WTC11 (cell line): ENCODE results near the gene SH2B3. TPM values are rescaled to one million over a fixed set of nuclear protein-coding genes. Genes with fewer than 3 reads are reported as not detected.
A peak's percentile ranks its signal among the peaks of the same experiment; 100 is the strongest.

Experiments used
- ATAC-seq: fragments of 200-7000 bp; cut with Tn5 transposase; 2 replicates; pipeline ENCODE4 v1.10.0; 2021; ENCODE audit warnings: mild to moderate bottlenecking, moderate library complexity
- CTCF ChIA-PET: fragments of 300-600 bp; sonication (Branson Sonifier 250); formaldehyde crosslinking; loops from one replicate; lab custom pipeline; 2021; ENCODE audit warnings: antibody characterized with exemption; lab: Charles Lee
- POLR2A ChIA-PET: fragments of 350-600 bp; sonication (Branson Sonifier 250); formaldehyde crosslinking; loops from one replicate; lab custom pipeline; 2021; ENCODE audit warnings: antibody characterized with exemption; lab: Charles Lee
- DNase-seq: peaks from one replicate; pipeline ENCODE4 v3.0.0; 2021; ENCODE audit warnings: low spot score
- H3K27ac Mint-ChIP-seq: 2 replicates; pipeline ENCODE4 v1.8.0; 2021; ENCODE audit warnings: mixed read lengths
- H3K27me3 Mint-ChIP-seq: 2 replicates; pipeline ENCODE4 v1.8.0; 2021; ENCODE audit warnings: low read depth, mild to moderate bottlenecking, moderate library complexity, mixed read lengths
- H3K36me3 Mint-ChIP-seq: 2 replicates; pipeline ENCODE4 v1.8.0; 2021; ENCODE audit warnings: mixed read lengths
- H3K4me1 Mint-ChIP-seq: 2 replicates; pipeline ENCODE4 v1.8.0; 2022; ENCODE audit warnings: mixed read lengths
- H3K4me3 Mint-ChIP-seq: 2 replicates; pipeline ENCODE4 v1.8.0; 2021; ENCODE audit warnings: mild to moderate bottlenecking, moderate library complexity, mixed read lengths
- H3K9me3 Mint-ChIP-seq: 2 replicates; pipeline ENCODE4 v1.8.0; 2021; ENCODE audit warnings: mixed read lengths
- ESRRA ChIP-seq: sonication (generic); formaldehyde crosslinking; IDR thresholded peaks from 2 replicates; pipeline ENCODE4 v1.8.1; 2022; ENCODE audit warnings: mild to moderate bottlenecking, missing genetic modification reagents, borderline replicate concordance
- FOXK1 ChIP-seq: sonication (generic); formaldehyde crosslinking; IDR thresholded peaks from 2 replicates; pipeline ENCODE4 v1.8.0; 2022; ENCODE audit warnings: mild to moderate bottlenecking, moderate library complexity, missing genetic modification reagents
- JUN ChIP-seq: sonication (generic); formaldehyde crosslinking; IDR thresholded peaks from 2 replicates; pipeline ENCODE4 v1.8.0; 2023; ENCODE audit warnings: mild to moderate bottlenecking, missing genetic modification reagents
- MXD4 ChIP-seq: fragments of 250-450 bp; sonication (Bioruptor Pico); IDR thresholded peaks from 2 replicates; pipeline ENCODE4 v1.8.0; 2021; ENCODE audit warnings: mild to moderate bottlenecking, moderate library complexity, borderline replicate concordance
- PRRX2 ChIP-seq: fragments of 250-450 bp; sonication (Bioruptor Pico); IDR thresholded peaks from 2 replicates; pipeline ENCODE4 v1.8.0; 2021; ENCODE audit warnings: mild to moderate bottlenecking
- RELA ChIP-seq: sonication (generic); formaldehyde crosslinking; IDR thresholded peaks from 2 replicates; pipeline ENCODE4 v1.8.1; 2022; ENCODE audit warnings: missing genetic modification reagents, mild to moderate bottlenecking, borderline replicate concordance
- SMAD3 ChIP-seq: sonication (generic); formaldehyde crosslinking; IDR thresholded peaks from 2 replicates; pipeline ENCODE4 v1.8.0; 2022; ENCODE audit warnings: missing genetic modification reagents, mild to moderate bottlenecking, borderline replicate concordance
- SMAD4 ChIP-seq: sonication (generic); formaldehyde crosslinking; IDR thresholded peaks from 2 replicates; pipeline ENCODE4 v1.8.0; 2022; ENCODE audit warnings: mild to moderate bottlenecking, missing genetic modification reagents
- ZNF121 ChIP-seq: sonication (generic); formaldehyde crosslinking; IDR thresholded peaks from 2 replicates; pipeline ENCODE4 v1.8.0; 2023; ENCODE audit warnings: missing genetic modification reagents
- ZNF219 ChIP-seq: sonication (generic); formaldehyde crosslinking; IDR thresholded peaks from 2 replicates; pipeline ENCODE4 v1.8.0; 2023; ENCODE audit warnings: missing genetic modification reagents, mild to moderate bottlenecking, borderline replicate concordance
- total RNA-seq: library from RNA; stranded (reverse); gene quantifications from 3 replicates; pipeline ENCODE4 v1.2.3, GENCODE V29; 2021
- TF ChIP-seq, protein P1 (sequence below): sonication (generic); formaldehyde crosslinking; IDR thresholded peaks from 2 replicates; pipeline ENCODE4 v1.8.0; 2022; ENCODE audit warnings: mild to moderate bottlenecking, missing genetic modification reagents
- TF ChIP-seq, protein P2 (sequence below): sonication (generic); formaldehyde crosslinking; IDR thresholded peaks from 2 replicates; pipeline ENCODE4 v1.8.1; 2023; ENCODE audit warnings: mild to moderate bottlenecking, moderate library complexity, missing genetic modification reagents
- TF ChIP-seq, protein P3 (sequence below): fragments of 200-600 bp; IDR thresholded peaks from 2 replicates; pipeline ENCODE4 v1.8.0; 2022; ENCODE audit warnings: antibody characterized with exemption
- TF ChIP-seq, protein P4 (sequence below): sonication (generic); formaldehyde crosslinking; conservative IDR thresholded peaks from 2 replicates; pipeline ENCODE4 v1.8.1; 2023; ENCODE audit warnings: mild to moderate bottlenecking, low read depth, missing genetic modification reagents, moderate library complexity
- TF ChIP-seq, protein P5 (sequence below): sonication (generic); formaldehyde crosslinking; IDR thresholded peaks from 2 replicates; pipeline ENCODE4 v1.8.1; 2022; ENCODE audit warnings: mild to moderate bottlenecking, moderate library complexity, missing genetic modification reagents
- TF ChIP-seq, protein P6 (sequence below): sonication (generic); formaldehyde crosslinking; IDR thresholded peaks from 2 replicates; pipeline ENCODE4 v1.8.1; 2022; ENCODE audit warnings: missing genetic modification reagents, borderline replicate concordance
- TF ChIP-seq, protein P7 (sequence below): fragments of 250-450 bp; sonication (Bioruptor Pico); IDR thresholded peaks from 2 replicates; pipeline ENCODE4 v1.9.0; 2021; ENCODE audit warnings: mild to moderate bottlenecking

Gene SH2B3
- total RNA-seq, 1 experiment from 2014 or later, result 31.8 TPM

DNA sequence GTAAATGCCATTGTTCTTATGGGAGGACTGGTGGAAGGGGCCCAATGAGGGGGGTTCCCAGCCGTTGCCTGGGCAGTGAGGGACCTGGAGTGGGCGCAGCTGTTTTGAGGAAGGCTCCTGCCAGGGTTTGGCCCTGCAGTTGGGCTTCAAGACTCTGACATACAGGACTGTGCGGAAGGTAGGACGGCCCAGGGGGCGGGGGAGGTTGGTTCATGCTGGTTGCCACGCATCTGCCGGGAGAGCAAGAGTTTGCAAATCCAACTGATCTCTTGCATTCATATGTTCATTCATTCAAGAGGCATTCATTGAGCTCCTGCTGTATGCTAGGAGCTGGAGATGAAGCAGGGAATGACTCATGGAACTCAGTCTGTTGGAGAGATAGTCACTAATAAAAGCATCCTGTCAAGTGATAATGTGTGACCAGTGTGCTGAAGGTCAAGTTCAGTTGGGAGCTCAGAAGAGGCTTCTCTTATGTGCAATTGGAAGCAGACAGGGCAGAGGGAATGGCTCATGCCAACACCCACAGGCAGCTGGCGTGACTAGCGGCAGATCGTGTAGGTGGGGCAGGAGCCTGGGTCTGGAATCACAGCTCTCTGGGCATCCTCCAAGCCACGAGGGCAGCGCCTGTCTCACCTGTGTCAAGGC lies 7.8 kb downstream of the SH2B3 start (continued):
- TF ChIP-seq, protein P1, sequence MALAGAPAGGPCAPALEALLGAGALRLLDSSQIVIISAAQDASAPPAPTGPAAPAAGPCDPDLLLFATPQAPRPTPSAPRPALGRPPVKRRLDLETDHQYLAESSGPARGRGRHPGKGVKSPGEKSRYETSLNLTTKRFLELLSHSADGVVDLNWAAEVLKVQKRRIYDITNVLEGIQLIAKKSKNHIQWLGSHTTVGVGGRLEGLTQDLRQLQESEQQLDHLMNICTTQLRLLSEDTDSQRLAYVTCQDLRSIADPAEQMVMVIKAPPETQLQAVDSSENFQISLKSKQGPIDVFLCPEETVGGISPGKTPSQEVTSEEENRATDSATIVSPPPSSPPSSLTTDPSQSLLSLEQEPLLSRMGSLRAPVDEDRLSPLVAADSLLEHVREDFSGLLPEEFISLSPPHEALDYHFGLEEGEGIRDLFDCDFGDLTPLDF (CRISPR knock-in tag), result no peak
- TF ChIP-seq FOXK1 (CRISPR knock-in tag) (no peak), RELA (CRISPR knock-in tag) (no peak), ESRRA (CRISPR knock-in tag) (no peak), SMAD4 (no peak), SMAD3 (CRISPR knock-in tag) (no peak)
- TF ChIP-seq, protein P2, sequence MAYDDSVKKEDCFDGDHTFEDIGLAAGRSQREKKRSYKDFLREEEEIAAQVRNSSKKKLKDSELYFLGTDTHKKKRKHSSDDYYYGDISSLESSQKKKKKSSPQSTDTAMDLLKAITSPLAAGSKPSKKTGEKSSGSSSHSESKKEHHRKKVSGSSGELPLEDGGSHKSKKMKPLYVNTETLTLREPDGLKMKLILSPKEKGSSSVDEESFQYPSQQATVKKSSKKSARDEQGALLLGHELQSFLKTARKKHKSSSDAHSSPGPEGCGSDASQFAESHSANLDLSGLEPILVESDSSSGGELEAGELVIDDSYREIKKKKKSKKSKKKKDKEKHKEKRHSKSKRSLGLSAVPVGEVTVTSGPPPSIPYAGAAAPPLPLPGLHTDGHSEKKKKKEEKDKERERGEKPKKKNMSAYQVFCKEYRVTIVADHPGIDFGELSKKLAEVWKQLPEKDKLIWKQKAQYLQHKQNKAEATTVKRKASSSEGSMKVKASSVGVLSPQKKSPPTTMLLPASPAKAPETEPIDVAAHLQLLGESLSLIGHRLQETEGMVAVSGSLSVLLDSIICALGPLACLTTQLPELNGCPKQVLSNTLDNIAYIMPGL, result no peak
- TF ChIP-seq, all 79 proteins: peak for 0

DNA sequence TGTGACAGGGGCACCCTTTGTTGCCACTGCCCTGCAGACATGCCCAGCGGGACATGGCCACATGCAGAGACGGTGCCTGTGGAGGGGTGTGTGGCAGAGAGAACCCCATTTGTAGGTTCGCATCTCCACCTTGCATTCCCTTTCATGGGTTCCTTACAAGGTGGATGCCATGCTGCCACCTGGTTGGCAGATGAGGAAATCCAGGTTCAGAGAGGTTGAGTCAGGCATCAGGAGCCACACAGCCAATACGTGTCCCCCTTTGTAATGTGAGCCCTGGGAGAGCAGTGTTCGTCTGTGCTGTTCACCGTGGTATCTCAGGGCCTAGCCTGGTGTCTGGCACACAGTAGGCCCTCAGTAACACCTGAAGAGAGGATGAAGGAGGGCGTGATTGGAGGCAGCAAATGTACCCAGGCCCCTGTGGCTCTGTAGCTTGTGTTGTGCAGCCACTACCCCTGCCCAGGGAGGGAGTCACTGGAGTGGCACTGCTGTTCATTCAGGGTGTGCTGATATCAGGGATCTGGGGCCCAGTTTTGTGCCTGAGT lies 9.1 kb downstream of the SH2B3 start:
- TF ChIP-seq JUN (no peak), PRRX2 (CRISPR knock-in tag) (no peak), ZNF121 (CRISPR knock-in tag) (no peak), MXD4 (CRISPR knock-in tag) (no peak), ZNF219 (CRISPR knock-in tag) (no peak)
- TF ChIP-seq, protein P3, sequence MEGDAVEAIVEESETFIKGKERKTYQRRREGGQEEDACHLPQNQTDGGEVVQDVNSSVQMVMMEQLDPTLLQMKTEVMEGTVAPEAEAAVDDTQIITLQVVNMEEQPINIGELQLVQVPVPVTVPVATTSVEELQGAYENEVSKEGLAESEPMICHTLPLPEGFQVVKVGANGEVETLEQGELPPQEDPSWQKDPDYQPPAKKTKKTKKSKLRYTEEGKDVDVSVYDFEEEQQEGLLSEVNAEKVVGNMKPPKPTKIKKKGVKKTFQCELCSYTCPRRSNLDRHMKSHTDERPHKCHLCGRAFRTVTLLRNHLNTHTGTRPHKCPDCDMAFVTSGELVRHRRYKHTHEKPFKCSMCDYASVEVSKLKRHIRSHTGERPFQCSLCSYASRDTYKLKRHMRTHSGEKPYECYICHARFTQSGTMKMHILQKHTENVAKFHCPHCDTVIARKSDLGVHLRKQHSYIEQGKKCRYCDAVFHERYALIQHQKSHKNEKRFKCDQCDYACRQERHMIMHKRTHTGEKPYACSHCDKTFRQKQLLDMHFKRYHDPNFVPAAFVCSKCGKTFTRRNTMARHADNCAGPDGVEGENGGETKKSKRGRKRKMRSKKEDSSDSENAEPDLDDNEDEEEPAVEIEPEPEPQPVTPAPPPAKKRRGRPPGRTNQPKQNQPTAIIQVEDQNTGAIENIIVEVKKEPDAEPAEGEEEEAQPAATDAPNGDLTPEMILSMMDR, result no peak
- TF ChIP-seq, protein P4, sequence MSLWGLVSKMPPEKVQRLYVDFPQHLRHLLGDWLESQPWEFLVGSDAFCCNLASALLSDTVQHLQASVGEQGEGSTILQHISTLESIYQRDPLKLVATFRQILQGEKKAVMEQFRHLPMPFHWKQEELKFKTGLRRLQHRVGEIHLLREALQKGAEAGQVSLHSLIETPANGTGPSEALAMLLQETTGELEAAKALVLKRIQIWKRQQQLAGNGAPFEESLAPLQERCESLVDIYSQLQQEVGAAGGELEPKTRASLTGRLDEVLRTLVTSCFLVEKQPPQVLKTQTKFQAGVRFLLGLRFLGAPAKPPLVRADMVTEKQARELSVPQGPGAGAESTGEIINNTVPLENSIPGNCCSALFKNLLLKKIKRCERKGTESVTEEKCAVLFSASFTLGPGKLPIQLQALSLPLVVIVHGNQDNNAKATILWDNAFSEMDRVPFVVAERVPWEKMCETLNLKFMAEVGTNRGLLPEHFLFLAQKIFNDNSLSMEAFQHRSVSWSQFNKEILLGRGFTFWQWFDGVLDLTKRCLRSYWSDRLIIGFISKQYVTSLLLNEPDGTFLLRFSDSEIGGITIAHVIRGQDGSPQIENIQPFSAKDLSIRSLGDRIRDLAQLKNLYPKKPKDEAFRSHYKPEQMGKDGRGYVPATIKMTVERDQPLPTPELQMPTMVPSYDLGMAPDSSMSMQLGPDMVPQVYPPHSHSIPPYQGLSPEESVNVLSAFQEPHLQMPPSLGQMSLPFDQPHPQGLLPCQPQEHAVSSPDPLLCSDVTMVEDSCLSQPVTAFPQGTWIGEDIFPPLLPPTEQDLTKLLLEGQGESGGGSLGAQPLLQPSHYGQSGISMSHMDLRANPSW (CRISPR knock-in tag), result no peak
- TF ChIP-seq, protein P5, sequence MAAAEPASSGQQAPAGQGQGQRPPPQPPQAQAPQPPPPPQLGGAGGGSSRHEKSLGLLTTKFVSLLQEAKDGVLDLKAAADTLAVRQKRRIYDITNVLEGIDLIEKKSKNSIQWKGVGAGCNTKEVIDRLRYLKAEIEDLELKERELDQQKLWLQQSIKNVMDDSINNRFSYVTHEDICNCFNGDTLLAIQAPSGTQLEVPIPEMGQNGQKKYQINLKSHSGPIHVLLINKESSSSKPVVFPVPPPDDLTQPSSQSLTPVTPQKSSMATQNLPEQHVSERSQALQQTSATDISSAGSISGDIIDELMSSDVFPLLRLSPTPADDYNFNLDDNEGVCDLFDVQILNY, result no peak
- TF ChIP-seq, protein P6, sequence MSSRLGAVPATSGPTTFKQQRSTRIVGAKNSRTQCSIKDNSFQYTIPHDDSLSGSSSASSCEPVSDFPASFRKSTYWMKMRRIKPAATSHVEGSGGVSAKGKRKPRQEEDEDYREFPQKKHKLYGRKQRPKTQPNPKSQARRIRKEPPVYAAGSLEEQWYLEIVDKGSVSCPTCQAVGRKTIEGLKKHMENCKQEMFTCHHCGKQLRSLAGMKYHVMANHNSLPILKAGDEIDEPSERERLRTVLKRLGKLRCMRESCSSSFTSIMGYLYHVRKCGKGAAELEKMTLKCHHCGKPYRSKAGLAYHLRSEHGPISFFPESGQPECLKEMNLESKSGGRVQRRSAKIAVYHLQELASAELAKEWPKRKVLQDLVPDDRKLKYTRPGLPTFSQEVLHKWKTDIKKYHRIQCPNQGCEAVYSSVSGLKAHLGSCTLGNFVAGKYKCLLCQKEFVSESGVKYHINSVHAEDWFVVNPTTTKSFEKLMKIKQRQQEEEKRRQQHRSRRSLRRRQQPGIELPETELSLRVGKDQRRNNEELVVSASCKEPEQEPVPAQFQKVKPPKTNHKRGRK (CRISPR knock-in tag), result no peak
- TF ChIP-seq, protein P7, sequence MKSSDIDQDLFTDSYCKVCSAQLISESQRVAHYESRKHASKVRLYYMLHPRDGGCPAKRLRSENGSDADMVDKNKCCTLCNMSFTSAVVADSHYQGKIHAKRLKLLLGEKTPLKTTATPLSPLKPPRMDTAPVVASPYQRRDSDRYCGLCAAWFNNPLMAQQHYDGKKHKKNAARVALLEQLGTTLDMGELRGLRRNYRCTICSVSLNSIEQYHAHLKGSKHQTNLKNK (CRISPR knock-in tag), result no peak
- no peak overlapping the region for H3K4me3 Mint-ChIP-seq
- no peaks in the 10 kb centered on the region for H3K9me3 Mint-ChIP-seq
- H3K36me3 Mint-ChIP-seq, result peaks cover 6% of the 10 kb centered on the region; the same call in 1 of the 2 replicates
- no peaks in the 10 kb centered on the region for H3K27me3 Mint-ChIP-seq
- CTCF ChIA-PET, result interaction anchor here (1.1 kb wide), 1 partner anchor 10 kb away, joined by 5 read pairs; no protein-coding TSS in a partner anchor
- ATAC-seq, result no peak
- no peak for DNase-seq
- peaks cover 49% of the 10 kb centered on the region for H3K4me1 Mint-ChIP-seq
- peak overlapping the region; percentile 92 for H3K27ac Mint-ChIP-seq
- POLR2A ChIA-PET, result no interaction called here
